Nephron (organoid): ENCODE measurements around the gene RRN3.
A peak's percentile ranks its signal among the peaks of the same experiment; 100 is the strongest.
"Not testable (repeated sequence)": the region's sequence is repeated elsewhere in the genome, so short reads cannot be mapped to it uniquely, and the experiment has no call there.

Source experiments
- H3K27ac Mint-ChIP-seq, 3 experiments: 2 replicates each; pipeline ENCODE4 v1.8.0; 2020; ENCODE audit warnings: mixed read lengths in 3 of 3, mild to moderate bottlenecking in 2 of 3, moderate library complexity in 1 of 3
- H3K27me3 Mint-ChIP-seq: 2 replicates; pipeline ENCODE4 v1.8.0; 2021; ENCODE audit warnings: low read depth, mild to moderate bottlenecking, moderate library complexity, mixed read lengths
- H3K36me3 Mint-ChIP-seq: 2 replicates; pipeline ENCODE4 v1.8.0; 2020; ENCODE audit warnings: low read depth, mixed read lengths
- H3K4me1 Mint-ChIP-seq: 2 replicates; pipeline ENCODE4 v1.8.0; 2020; ENCODE audit warnings: mixed read lengths
- H3K4me3 Mint-ChIP-seq, 3 experiments: 2 replicates each; pipeline ENCODE4 v1.8.0; 2020; ENCODE audit warnings: mild to moderate bottlenecking in 3 of 3, mixed read lengths in 3 of 3, moderate library complexity in 2 of 3
- H3K9me3 Mint-ChIP-seq: 2 replicates; pipeline ENCODE4 v1.8.0; 2020; ENCODE audit warnings: mixed read lengths
- CTCF ChIP-seq, 3 experiments: fragments of 200-600 bp; sonication (generic); IDR thresholded peaks; one replicate each; pipeline ENCODE4 v1.5.0; 2021; ENCODE audit warnings: antibody characterized with exemption in 3 of 3; ENCODE audit not compliant: unreplicated experiment in 3 of 3

RRN3 gene

GRCh38 chr16:15034266-15035162, 59.6 kb downstream of the RRN3 start:
- Mint-ChIP-seq H3K4me3 (no peak overlapping the region), H3K9me3 (no peaks in the 10 kb centered on the region), H3K27me3 (peaks cover 3% of the 10 kb centered on the region), H3K4me1 (peaks cover 18% of the 10 kb centered on the region), H3K27ac (peak overlapping the region; percentile 26 to 81 (median 37)), H3K36me3 (peaks cover 75% of the 10 kb centered on the region)
- TF ChIP-seq CTCF (IDR thresholded peaks at IDR 0.05; ENCODE audit: unreplicated experiment in 3 of 3) = no peak

GRCh38 chr16:15033309-15033707, 60.8 kb downstream of the RRN3 start:
- H3K27me3 Mint-ChIP-seq = peaks cover 3% of the 10 kb centered on the region
- no peaks in the 10 kb centered on the region for H3K9me3 Mint-ChIP-seq
- peaks cover 75% of the 10 kb centered on the region for H3K36me3 Mint-ChIP-seq
- H3K4me3 Mint-ChIP-seq = no peak overlapping the region
- H3K4me1 Mint-ChIP-seq = peaks cover 29% of the 10 kb centered on the region
- H3K27ac Mint-ChIP-seq = peak overlapping the region in 1 of 3 experiments; percentile 31
- TF ChIP-seq CTCF (IDR thresholded peaks at IDR 0.05; ENCODE audit: unreplicated experiment in 3 of 3) = no peak

- Mint-ChIP-seq H3K27ac (peak overlapping the region in 1 of 3 experiments; percentile 31), H3K9me3 (no peaks in the 10 kb centered on the region), H3K4me3 (no peak overlapping the region), H3K27me3 (peaks cover 3% of the 10 kb centered on the region), H3K4me1 (peaks cover 29% of the 10 kb centered on the region), H3K36me3 (peaks cover 77% of the 10 kb centered on the region)
- TF ChIP-seq CTCF (IDR thresholded peaks at IDR 0.05; ENCODE audit: unreplicated experiment in 3 of 3) = no peak
Measured at GRCh38 chr16:15032547-15033308, 61.3 kb downstream of the RRN3 start.

GRCh38 chr16:15031586-15031985, 62.5 kb downstream of the RRN3 start:
- H3K36me3 Mint-ChIP-seq = peaks cover 74% of the 10 kb centered on the region
- no peaks in the 10 kb centered on the region for H3K9me3 Mint-ChIP-seq
- peaks cover 29% of the 10 kb centered on the region for H3K4me1 Mint-ChIP-seq
- H3K4me3 Mint-ChIP-seq = no peak overlapping the region
- TF ChIP-seq CTCF (IDR thresholded peaks at IDR 0.05; ENCODE audit: unreplicated experiment in 3 of 3) = no peak
- H3K27ac Mint-ChIP-seq = no peak overlapping the region
- peaks cover 3% of the 10 kb centered on the region for H3K27me3 Mint-ChIP-seq

- peaks cover 3% of the 10 kb centered on the region for H3K27me3 Mint-ChIP-seq
- no peak overlapping the region for H3K27ac Mint-ChIP-seq
- peaks cover 29% of the 10 kb centered on the region for H3K4me1 Mint-ChIP-seq
- no peaks in the 10 kb centered on the region for H3K9me3 Mint-ChIP-seq
- TF ChIP-seq CTCF (IDR thresholded peaks at IDR 0.05; ENCODE audit: unreplicated experiment in 3 of 3) = no peak
- no peak overlapping the region for H3K4me3 Mint-ChIP-seq
- H3K36me3 Mint-ChIP-seq = peaks cover 76% of the 10 kb centered on the region
Measured at GRCh38 chr16:15031179-15031578, 62.9 kb downstream of the RRN3 start.

- Mint-ChIP-seq H3K4me3 (peak overlapping the region in 1 of 3 experiments; percentile 65), H3K36me3 (peaks cover 74% of the 10 kb centered on the region), H3K27ac (peak overlapping the region; percentile 50 to 81 (median 54)), H3K4me1 (peaks cover 26% of the 10 kb centered on the region)
- H3K9me3 Mint-ChIP-seq, H3K27me3 Mint-ChIP-seq: not testable (repeated sequence)
Measured at GRCh38 chr16:15029749-15030148, 64.3 kb downstream of the RRN3 start.

- Mint-ChIP-seq H3K36me3 (peaks cover 74% of the 10 kb centered on the region), H3K27ac (peak overlapping the region; percentile 50 to 86 (median 81)), H3K4me1 (peaks cover 23% of the 10 kb centered on the region)
- H3K9me3 Mint-ChIP-seq, H3K4me3 Mint-ChIP-seq, H3K27me3 Mint-ChIP-seq: not testable (repeated sequence)
Measured at GRCh38 chr16:15028801-15029698, 65.0 kb downstream of the RRN3 start.

- not testable (repeated sequence) for H3K4me3 Mint-ChIP-seq
Measured at GRCh38 chr16:15028345-15028715, 65.7 kb downstream of the RRN3 start.

More at GRCh38 chr16:15028345-15028715, 65.7 kb downstream of the RRN3 start:
- peaks cover 23% of the 10 kb centered on the region for H3K4me1 Mint-ChIP-seq
- H3K36me3 Mint-ChIP-seq = peaks cover 73% of the 10 kb centered on the region
- peak overlapping the region in 2 of 3 experiments; percentile 8 to 47 for H3K27ac Mint-ChIP-seq
- H3K9me3 Mint-ChIP-seq, H3K27me3 Mint-ChIP-seq: not testable (repeated sequence)
